Spleen (tissue), 7 donors: Measurements from ENCODE around the gene CASP3.

ENCODE experiments used
- POLR2A ChIP-seq, 3 donors: fragments of 450-650 bp; IDR thresholded peaks; one replicate each; pipeline ENCODE4 v1.5.1; 2017; ENCODE audit warnings: antibody characterized with exemption in 3 of 3, mild to moderate bottlenecking in 1 of 3
- TF ChIP-seq, protein P1 (sequence below), 11 experiments: fragments of 200-600 bp in 7 of 11; fragments of 450-650 bp in 4 of 11; sonication (generic) in 4 of 11; IDR thresholded peaks in 8 of 11; conservative IDR thresholded peaks in 3 of 11; 1 replicate in 7 of 11; 2 replicates in 4 of 11; pipeline versions ENCODE4 v1.4.0 to v1.8.0; 2016 to 2021; ENCODE audit warnings: antibody characterized with exemption in 11 of 11, inconsistent platforms in 4 of 11, mild to moderate bottlenecking in 1 of 11
- donor health status: DM: no; HTN: no; CAD: no; lungs with moderate emphysema.
- donor health status: DM: no; HTN: no; CAD: no.
- donor health status: DM: no; HTN: no; CAD: no.

DNA sequence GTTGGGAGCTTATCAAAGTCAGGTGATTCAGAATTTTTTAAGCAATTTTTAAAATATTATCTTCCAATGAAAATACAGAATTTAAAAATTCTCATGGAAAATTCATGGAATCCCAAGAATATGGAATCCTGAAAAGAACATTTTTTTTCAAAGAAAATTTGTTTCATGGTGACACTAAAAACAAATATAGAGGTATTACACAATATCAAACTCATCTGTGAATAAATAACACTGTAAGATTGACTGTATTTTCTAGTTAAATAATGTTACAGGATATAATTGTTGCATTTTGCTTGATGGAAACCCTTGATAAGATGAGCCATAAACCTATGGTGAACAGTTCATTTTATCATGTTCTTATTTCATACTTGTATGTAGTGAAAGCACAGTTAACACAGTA is 11.7 kb upstream of the CASP3 start:
- TF ChIP-seq POLR2A (IDR thresholded peaks at IDR 0.05): no peak
- TF ChIP-seq, protein P1, sequence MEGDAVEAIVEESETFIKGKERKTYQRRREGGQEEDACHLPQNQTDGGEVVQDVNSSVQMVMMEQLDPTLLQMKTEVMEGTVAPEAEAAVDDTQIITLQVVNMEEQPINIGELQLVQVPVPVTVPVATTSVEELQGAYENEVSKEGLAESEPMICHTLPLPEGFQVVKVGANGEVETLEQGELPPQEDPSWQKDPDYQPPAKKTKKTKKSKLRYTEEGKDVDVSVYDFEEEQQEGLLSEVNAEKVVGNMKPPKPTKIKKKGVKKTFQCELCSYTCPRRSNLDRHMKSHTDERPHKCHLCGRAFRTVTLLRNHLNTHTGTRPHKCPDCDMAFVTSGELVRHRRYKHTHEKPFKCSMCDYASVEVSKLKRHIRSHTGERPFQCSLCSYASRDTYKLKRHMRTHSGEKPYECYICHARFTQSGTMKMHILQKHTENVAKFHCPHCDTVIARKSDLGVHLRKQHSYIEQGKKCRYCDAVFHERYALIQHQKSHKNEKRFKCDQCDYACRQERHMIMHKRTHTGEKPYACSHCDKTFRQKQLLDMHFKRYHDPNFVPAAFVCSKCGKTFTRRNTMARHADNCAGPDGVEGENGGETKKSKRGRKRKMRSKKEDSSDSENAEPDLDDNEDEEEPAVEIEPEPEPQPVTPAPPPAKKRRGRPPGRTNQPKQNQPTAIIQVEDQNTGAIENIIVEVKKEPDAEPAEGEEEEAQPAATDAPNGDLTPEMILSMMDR (IDR thresholded peaks at IDR 0.05 in 8 of 11, conservative IDR thresholded peaks at IDR 0.05 in 3 of 11): no peak
